Activated T-helper 2 cell treated with anti-CD3 and anti-CD28 coated beads, Interferon-gamma antibody, Interleukin-2, Interleukin-4, amounts not matched to agents 10 μg/mL and 5 μg/mL and 100 μg/mL, durations not matched to agents 14 hours and 24 hours and 36 hours (primary cell): ENCODE measurements around the gene BRD3OS. TPM values are rescaled to one million over a fixed set of nuclear protein-coding genes. Genes with fewer than 3 reads are reported as not detected.

Source experiments
- DNase-seq: peaks from one replicate; pipeline ENCODE4 v3.0.0; 2021; ENCODE audit warnings: low spot score
- H3K27ac Mint-ChIP-seq: one replicate; pipeline ENCODE4 v1.8.0; 2021; ENCODE audit warnings: mixed read lengths
- H3K27me3 Mint-ChIP-seq: one replicate; pipeline ENCODE4 v1.8.0; 2021; ENCODE audit warnings: low read depth, mixed read lengths
- H3K36me3 Mint-ChIP-seq: one replicate; pipeline ENCODE4 v1.8.0; 2021; ENCODE audit warnings: low read depth, mixed read lengths
- H3K4me1 Mint-ChIP-seq: one replicate; pipeline ENCODE4 v1.8.0; 2021; ENCODE audit warnings: low read depth, mixed read lengths
- H3K4me3 Mint-ChIP-seq: one replicate; pipeline ENCODE4 v1.8.0; 2021; ENCODE audit warnings: low read depth, mild to moderate bottlenecking, moderate library complexity, mixed read lengths
- H3K9me3 Mint-ChIP-seq: one replicate; pipeline ENCODE4 v1.8.0; 2021; ENCODE audit warnings: mixed read lengths
- intact Hi-C: fragments of 100-400 bp; cut with micrococcal nuclease; formaldehyde crosslinking; loops from one replicate; pipeline ENCODE4 v1.15.1; 2023
- total RNA-seq: library from RNA; stranded (reverse); gene quantifications from 2 replicates; pipeline ENCODE4 v1.2.3, GENCODE V29; 2022

BRD3OS gene
- total RNA-seq, 1 donor from 2014 or later, result 12.3 TPM

- no peaks in the 10 kb centered on the region for H3K27me3 Mint-ChIP-seq
- H3K4me3 Mint-ChIP-seq, result no peak overlapping the region
- no peak for DNase-seq
- H3K4me1 Mint-ChIP-seq, result no peaks in the 10 kb centered on the region
- H3K27ac Mint-ChIP-seq, result no peak overlapping the region
- no peaks in the 10 kb centered on the region for H3K9me3 Mint-ChIP-seq
- peaks cover 21% of the 10 kb centered on the region for H3K36me3 Mint-ChIP-seq
- intact Hi-C loops, result no loop called here
Observed at GRCh38 chr9:134047868-134048581, 22.7 kb downstream of the BRD3OS start.

DNA sequence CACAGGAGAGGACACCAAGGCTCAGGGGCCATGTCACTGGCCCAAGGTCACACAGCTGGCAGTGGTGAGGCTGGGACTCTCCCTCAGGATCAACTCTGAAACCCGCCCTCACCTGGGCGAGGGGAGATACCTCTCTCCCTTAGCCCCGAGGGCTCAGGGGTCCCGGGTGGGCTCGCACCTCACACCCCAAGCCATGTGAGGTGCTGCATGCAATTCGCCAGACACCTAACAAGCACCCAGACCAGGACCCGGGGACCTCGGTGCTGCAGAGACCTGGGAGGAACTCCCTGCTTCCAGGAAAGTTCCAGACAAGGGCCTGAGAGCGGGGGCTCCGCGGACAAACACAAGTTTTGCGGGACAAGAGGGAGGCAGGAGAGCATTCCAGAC, 23.3 kb downstream of the BRD3OS start:
- H3K4me1 Mint-ChIP-seq, result no peaks in the 10 kb centered on the region
- DNase-seq, result no peak
- H3K4me3 Mint-ChIP-seq, result no peak overlapping the region
- H3K36me3 Mint-ChIP-seq, result peaks cover 21% of the 10 kb centered on the region
- intact Hi-C loops, result no loop called here
- no peak overlapping the region for H3K27ac Mint-ChIP-seq
- H3K9me3 Mint-ChIP-seq, result no peaks in the 10 kb centered on the region
- no peaks in the 10 kb centered on the region for H3K27me3 Mint-ChIP-seq

GRCh38 chr9:134049236-134049635, 24.0 kb downstream of the BRD3OS start:
- Mint-ChIP-seq H3K27ac (no peak overlapping the region), H3K4me1 (no peaks in the 10 kb centered on the region), H3K9me3 (no peaks in the 10 kb centered on the region), H3K27me3 (no peaks in the 10 kb centered on the region), H3K36me3 (peaks cover 18% of the 10 kb centered on the region), H3K4me3 (no peak overlapping the region)
- no peak for DNase-seq
- intact Hi-C loops, result no loop called here

- no peak for DNase-seq
- H3K27ac Mint-ChIP-seq, result no peak overlapping the region
- no peak overlapping the region for H3K4me3 Mint-ChIP-seq
- H3K4me1 Mint-ChIP-seq, result no peaks in the 10 kb centered on the region
- no peaks in the 10 kb centered on the region for H3K9me3 Mint-ChIP-seq
- no peaks in the 10 kb centered on the region for H3K27me3 Mint-ChIP-seq
- intact Hi-C loops, result no loop called here
- peaks cover 18% of the 10 kb centered on the region for H3K36me3 Mint-ChIP-seq
Observed at GRCh38 chr9:134049772-134050588, 24.7 kb downstream of the BRD3OS start.

DNA sequence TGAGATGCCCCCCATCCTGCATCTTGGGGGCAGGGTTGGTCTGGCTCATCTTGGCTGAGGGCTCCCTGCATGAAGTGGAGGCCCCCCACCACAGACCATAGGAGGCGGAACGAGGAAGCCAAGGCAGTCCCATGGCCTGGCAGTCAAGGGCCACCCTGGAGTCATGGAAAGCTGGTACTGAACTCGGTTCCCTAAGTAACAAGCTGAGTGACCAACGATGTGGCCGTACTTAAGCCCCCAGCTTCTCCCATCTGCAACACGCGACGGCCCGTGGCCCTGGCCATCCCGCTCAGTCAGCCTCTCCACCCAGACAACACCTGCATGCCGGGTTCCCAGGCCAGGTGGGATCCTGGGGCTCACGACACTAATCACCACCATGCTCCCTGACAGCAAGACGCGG, 25.4 kb downstream of the BRD3OS start:
- no peak overlapping the region for H3K27ac Mint-ChIP-seq
- intact Hi-C loops, result no loop called here
- no peak for DNase-seq
- no peaks in the 10 kb centered on the region for H3K9me3 Mint-ChIP-seq
- no peak overlapping the region for H3K4me3 Mint-ChIP-seq
- H3K4me1 Mint-ChIP-seq, result no peaks in the 10 kb centered on the region
- H3K36me3 Mint-ChIP-seq, result peaks cover 18% of the 10 kb centered on the region
- H3K27me3 Mint-ChIP-seq, result no peaks in the 10 kb centered on the region

DNA sequence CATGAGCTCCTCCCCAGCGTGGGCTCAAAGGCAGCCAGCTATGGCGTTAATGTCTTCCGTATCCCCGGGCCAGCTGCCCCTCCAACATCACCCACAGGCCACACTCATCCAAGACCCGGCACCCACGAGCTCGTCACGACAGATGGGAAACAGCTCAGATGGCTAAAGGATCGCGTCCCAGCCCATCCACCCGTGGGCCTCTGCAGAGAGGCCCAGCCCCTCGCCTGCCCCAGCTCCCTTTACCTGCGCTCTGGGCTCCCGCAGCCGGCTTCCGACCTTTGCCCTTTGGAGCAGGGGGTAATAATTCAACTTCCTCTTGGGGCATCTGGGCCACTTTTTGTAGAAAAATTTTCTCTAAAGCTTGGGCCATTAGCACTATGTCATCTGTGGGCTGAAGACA, 26.0 kb downstream of the BRD3OS start:
- peaks cover 18% of the 10 kb centered on the region for H3K36me3 Mint-ChIP-seq
- intact Hi-C loops, result no loop called here
- H3K9me3 Mint-ChIP-seq, result no peaks in the 10 kb centered on the region
- H3K27ac Mint-ChIP-seq, result no peak overlapping the region
- H3K27me3 Mint-ChIP-seq, result no peaks in the 10 kb centered on the region
- no peak for DNase-seq
- H3K4me3 Mint-ChIP-seq, result no peak overlapping the region
- H3K4me1 Mint-ChIP-seq, result no peaks in the 10 kb centered on the region

DNA sequence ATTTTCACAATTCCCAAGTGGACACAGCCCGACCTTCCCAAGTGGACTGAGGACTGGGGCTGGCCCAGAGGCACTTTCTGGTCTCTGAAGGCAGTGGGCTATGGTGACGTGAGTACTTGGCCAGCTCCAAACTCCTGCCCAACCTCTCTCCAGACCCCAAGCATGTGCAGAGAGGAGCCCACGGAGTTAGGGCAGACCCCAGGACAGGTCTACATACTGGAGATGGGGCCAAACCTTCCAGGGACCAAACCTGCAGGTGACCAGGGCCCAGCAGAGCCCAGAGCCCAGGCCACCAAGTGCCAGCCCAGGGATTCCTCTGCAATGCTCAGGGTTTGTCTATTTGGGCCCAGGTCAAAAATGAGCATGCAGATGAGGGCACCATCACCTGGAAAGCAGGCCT, 27.2 kb downstream of the BRD3OS start:
- no peaks in the 10 kb centered on the region for H3K4me1 Mint-ChIP-seq
- no peak for DNase-seq
- H3K9me3 Mint-ChIP-seq, result no peaks in the 10 kb centered on the region
- peaks cover 11% of the 10 kb centered on the region for H3K36me3 Mint-ChIP-seq
- no peaks in the 10 kb centered on the region for H3K27me3 Mint-ChIP-seq
- no peak overlapping the region for H3K27ac Mint-ChIP-seq
- H3K4me3 Mint-ChIP-seq, result no peak overlapping the region
- intact Hi-C loops, result no loop called here

- no peak for DNase-seq
- Mint-ChIP-seq H3K27me3 (no peaks in the 10 kb centered on the region), H3K4me1 (no peaks in the 10 kb centered on the region), H3K36me3 (peaks cover 8% of the 10 kb centered on the region), H3K4me3 (no peak overlapping the region), H3K9me3 (no peaks in the 10 kb centered on the region), H3K27ac (no peak overlapping the region)
- intact Hi-C loops, result no loop called here
Observed at GRCh38 chr9:134052941-134053340, 27.7 kb downstream of the BRD3OS start.

GRCh38 chr9:134053401-134053871, 28.2 kb downstream of the BRD3OS start:
- H3K27ac Mint-ChIP-seq, result no peak overlapping the region
- no peak overlapping the region for H3K4me3 Mint-ChIP-seq
- no peaks in the 10 kb centered on the region for H3K27me3 Mint-ChIP-seq
- intact Hi-C loops, result no loop called here
- H3K36me3 Mint-ChIP-seq, result peaks cover 8% of the 10 kb centered on the region
- DNase-seq, result no peak
- no peaks in the 10 kb centered on the region for H3K9me3 Mint-ChIP-seq
- no peaks in the 10 kb centered on the region for H3K4me1 Mint-ChIP-seq

- no peaks in the 10 kb centered on the region for H3K27me3 Mint-ChIP-seq
- H3K27ac Mint-ChIP-seq, result no peak overlapping the region
- H3K9me3 Mint-ChIP-seq, result no peaks in the 10 kb centered on the region
- no peak for DNase-seq
- H3K4me3 Mint-ChIP-seq, result no peak overlapping the region
- intact Hi-C loops, result no loop called here
- H3K36me3 Mint-ChIP-seq, result peaks cover 8% of the 10 kb centered on the region
- H3K4me1 Mint-ChIP-seq, result no peaks in the 10 kb centered on the region
Observed at GRCh38 chr9:134053941-134054761, 28.9 kb downstream of the BRD3OS start.

- no peaks in the 10 kb centered on the region for H3K27me3 Mint-ChIP-seq
- H3K4me3 Mint-ChIP-seq, result no peak overlapping the region
- H3K9me3 Mint-ChIP-seq, result no peaks in the 10 kb centered on the region
- no peak overlapping the region for H3K27ac Mint-ChIP-seq
- intact Hi-C loops, result no loop called here
- H3K36me3 Mint-ChIP-seq, result peaks cover 8% of the 10 kb centered on the region
- no peak for DNase-seq
- peaks cover 3% of the 10 kb centered on the region for H3K4me1 Mint-ChIP-seq
Observed at GRCh38 chr9:134054891-134055811, 29.9 kb downstream of the BRD3OS start.

- intact Hi-C loops, result no loop called here
- Mint-ChIP-seq H3K27me3 (no peaks in the 10 kb centered on the region), H3K27ac (no peak overlapping the region), H3K9me3 (no peaks in the 10 kb centered on the region), H3K4me1 (peaks cover 10% of the 10 kb centered on the region), H3K4me3 (no peak overlapping the region), H3K36me3 (peaks cover 7% of the 10 kb centered on the region)
- DNase-seq, result no peak
Observed at GRCh38 chr9:134055981-134056461, 30.7 kb downstream of the BRD3OS start.
